GM21381 (cell line): Measurements from ENCODE around the gene MATN1.
"Not testable (repeated sequence)": the region's sequence is repeated elsewhere in the genome, so short reads cannot be mapped to it uniquely, and the experiment has no call there.

ENCODE experiments used
- ATAC-seq: cut with Tn5 transposase; IDR thresholded peaks from one replicate; pipeline ENCODE4 v1.9.1; 2021; ENCODE audit warnings: mild to moderate bottlenecking, moderate library complexity; ENCODE audit not compliant: unreplicated experiment

The MATN1 gene, protein sequence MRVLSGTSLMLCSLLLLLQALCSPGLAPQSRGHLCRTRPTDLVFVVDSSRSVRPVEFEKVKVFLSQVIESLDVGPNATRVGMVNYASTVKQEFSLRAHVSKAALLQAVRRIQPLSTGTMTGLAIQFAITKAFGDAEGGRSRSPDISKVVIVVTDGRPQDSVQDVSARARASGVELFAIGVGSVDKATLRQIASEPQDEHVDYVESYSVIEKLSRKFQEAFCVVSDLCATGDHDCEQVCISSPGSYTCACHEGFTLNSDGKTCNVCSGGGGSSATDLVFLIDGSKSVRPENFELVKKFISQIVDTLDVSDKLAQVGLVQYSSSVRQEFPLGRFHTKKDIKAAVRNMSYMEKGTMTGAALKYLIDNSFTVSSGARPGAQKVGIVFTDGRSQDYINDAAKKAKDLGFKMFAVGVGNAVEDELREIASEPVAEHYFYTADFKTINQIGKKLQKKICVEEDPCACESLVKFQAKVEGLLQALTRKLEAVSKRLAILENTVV

DNA sequence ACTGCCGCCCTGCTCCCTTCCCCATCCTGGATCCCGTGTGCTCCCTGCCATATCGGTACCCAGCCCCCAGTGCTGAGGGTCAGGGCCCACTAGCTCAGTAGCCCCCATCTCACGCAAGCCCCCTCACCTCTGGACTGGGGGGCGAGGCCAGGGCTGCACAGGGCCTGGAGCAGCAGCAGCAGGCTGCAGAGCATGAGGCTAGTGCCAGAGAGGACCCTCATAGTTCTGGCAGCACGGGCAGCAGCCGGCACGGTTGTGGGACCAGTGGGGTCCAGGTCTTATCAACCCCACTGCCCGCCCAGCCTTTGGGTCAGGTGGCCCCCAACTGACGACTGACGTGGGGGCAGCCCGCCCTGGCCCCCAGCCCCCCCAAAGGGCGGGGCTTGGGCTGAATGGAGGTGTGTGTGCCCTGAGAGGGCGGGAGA, at the start of gene MATN1:
Gene MATN1, minus strand, starts transcription at position 255 of the 425 bp plus-strand sequence. Its CDS starts 34 bp downstream, at position 221.
- no peak for ATAC-seq

DNA sequence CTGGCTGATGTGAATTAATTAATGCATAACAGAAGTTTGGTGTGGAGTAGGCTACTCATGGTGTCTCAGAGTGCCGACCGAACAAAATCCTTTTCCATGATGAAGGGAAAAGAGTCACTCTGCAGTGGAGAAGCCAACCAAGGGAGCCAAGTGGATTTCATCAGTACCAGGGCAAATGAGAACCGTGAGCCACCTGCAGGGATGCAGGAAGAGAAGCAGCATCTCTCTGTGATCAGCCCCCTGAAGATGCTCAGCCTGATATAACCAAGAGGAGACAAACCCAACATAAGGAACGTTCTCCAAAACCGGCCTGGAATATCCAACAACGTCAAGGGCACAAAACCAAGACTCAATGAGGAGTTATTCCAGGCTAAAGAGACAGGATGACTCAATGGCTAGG, 47.6 kb upstream of the MATN1 start:
- no peak for ATAC-seq

DNA sequence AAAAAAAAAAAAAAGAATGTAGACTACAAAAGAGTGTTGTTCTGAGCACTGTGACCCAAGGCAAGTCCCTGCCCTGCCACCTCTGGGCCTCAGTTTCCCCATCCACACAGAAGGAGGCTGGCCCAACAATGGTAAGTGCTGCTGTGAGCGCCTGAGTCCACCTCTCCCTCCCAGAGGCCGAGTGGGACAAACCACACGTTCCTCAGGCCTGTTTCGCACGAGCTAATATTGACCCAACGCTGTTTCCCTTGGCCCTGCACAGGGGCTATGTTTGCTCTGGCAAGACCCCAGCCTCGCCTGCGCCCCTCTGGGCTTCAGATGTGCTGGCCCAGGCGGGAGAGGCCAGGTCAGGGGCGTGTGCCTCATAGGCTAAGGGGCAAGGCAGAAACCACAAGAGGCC, 46.8 kb upstream of the MATN1 start:
- no peak for ATAC-seq

DNA sequence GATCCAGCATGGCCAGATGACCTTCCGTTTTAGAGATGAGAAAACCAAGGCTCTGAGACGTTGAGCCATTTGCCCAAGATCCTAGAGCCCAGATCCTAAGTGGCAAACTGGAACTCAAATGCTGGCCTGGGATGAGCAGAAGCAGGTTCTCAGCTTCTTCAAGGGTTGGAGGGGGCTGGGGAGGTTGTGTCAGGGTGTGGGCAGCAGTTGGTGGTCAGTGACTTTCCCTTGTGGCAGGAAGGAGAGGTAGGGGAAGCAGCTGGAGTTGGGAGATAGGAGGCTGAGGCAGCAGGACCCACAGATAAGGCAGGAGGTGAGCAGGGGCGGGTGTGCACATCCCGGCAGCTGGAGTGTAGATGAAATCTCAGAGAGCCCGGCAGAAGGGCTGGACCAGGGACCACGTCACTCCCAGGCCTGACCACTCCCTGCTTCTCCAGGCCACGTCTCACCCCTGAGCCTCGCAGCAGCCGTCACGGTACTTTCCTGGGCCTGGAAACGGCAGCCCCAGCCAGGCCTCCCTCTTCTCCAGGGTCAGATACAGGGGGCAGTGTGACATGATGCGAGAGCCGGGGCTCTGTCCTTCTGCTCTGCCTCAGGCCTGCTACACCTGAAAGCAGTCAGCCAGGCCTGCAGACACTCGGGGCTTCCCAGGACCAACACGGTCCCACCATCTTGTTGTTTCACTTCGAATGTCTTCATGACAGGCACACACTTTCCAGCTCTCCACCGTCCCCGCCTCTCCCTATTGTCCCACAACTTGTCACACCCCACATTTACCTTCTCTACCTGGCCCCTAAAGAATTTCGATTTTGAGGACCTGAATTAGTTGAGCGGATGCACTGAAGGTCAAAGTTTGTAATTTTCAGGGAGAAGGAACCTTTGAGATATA, 45.7 kb upstream of the MATN1 start:
- no peak for ATAC-seq

DNA sequence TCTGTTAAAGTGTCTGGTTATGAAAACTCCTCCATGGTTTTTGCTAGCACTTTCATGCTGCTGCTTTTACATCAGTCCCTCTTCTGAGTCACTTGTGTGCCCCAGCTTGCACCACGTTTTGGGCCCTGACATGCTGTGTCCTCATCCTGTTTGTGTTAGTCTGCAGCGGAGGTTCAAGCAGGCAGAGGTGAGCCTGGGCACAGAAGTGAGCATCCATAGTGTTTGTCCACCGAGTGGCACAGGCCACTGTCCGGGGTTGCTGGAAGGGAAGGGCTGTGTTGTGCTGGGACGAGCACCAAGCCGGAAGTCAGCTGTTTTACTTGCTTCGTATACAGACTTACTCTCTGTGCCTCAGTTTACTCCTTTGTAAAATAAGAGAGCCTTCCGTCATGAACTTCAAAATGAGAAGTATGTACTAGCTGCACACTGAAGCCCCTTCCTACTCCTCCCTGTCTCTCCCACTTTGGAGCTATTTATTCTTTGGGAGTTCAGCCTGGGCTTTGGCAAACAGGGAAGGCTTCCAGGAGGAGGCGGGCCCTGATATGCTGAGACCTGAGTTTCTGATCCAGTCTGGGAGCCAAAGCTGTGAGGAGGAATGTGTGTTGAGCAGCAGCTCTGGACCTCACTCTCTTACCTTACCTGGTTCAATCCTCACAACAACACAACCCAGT, 44.9 kb upstream of the MATN1 start:
- no peak for ATAC-seq

DNA sequence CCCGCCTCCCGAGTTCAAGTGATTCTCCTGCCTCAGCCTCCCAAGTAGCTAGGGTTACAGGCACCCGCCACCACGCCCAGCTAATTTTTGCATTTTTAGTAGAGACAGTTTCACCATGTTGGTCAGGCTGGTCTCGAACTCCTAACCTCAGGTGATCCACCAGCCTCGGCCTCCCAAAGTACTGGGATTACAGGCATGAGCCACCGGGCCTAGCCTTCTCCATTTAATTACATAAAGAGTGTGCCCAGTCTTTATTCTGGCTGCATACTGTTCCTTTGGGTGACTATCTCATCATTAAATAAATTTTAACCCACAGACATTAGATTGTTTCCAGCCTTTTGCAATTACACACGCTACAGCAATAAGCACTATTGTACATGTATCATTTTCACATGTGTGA, 43.6 kb upstream of the MATN1 start:
- not testable (repeated sequence) for ATAC-seq

DNA sequence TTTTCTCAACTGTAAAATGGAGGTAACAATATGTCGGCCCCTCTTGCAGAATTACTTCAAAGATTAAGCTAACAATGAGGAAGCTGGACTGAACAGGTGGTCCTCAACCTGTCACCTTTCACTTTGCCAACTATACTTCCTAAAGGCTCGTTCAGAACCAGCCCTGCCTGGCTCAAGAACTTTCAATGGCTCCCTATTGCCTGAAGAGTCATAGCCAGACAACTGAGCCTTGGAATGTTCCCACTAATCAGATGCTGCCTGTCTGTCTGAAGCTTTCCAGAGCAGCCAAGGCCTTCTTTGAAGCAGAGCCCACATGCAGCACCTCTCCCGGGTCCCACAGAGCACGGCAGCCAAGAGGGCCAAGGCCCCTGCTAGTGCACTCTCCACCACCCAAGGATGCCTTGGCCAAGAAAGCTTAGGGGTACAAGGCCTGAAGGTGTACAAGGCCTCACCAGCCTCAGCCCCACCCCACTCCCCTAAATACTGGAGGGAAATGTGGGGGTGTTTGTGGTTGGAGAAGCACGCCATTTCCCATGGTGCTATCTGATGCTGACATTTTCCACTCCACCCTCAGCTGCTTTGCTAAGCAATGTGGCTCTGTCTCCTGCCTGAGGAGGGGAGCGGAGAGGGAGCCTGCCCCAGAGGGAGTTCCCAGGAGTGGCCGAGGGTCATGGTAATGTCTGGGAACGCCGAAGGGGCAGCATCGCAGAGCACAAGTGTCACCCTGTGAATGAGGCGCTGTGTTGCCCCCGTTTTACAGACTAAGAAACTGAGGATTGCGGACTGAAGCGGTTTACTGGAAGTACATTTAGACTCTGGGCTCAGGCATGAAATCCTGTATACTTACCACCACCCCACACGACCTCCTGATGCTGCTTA, 42.4 kb upstream of the MATN1 start:
- ATAC-seq: no peak

DNA sequence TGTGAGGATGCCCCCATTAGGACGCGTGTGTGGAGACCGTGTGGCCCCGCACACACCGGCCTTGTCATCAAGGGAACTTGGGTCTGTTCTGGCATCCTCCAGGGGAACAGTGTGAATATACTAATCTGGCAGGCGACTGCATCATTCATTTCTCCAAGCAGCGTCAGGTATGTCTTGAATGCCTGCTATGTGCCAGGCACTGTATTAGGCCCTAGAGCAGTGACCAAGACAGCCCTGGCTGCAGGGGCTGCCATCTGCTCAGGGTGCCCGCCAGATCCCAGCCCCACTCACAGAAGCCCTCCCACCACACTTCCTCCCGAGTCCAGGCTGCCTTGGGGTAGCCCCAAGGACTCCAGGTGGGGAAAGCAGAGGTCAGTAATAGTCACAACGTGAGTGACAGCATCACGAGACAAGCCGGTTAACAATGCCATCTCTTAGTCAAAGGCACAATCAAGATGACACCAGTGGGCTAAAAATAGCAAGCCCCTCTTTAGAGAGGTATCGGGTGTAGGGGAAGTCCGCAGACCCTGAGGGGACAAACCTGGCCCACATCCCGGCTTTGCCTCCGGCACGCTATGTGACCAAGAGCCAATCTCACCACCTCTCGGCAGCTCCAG, 41.7 kb upstream of the MATN1 start:
- ATAC-seq: no peak

DNA sequence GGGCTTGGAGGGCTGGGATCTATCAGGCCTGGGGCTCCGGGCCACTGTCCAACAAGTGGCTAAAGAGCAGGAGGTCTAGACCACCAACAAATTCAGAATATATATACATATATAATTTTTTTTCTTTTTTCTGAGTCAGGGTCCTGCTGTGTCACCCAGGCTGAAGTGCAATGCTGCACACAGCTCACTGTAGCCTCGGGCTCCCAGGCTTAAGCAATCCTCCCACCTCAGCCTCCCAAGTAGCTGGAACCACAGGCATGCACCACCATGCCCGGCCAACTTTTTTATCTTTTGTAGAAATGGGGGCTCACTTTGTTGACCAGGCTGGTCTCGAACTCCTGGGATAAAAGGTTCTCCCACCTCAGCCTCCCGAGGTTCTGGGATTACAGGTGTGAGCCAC, 41.0 kb upstream of the MATN1 start:
- no peak for ATAC-seq

DNA sequence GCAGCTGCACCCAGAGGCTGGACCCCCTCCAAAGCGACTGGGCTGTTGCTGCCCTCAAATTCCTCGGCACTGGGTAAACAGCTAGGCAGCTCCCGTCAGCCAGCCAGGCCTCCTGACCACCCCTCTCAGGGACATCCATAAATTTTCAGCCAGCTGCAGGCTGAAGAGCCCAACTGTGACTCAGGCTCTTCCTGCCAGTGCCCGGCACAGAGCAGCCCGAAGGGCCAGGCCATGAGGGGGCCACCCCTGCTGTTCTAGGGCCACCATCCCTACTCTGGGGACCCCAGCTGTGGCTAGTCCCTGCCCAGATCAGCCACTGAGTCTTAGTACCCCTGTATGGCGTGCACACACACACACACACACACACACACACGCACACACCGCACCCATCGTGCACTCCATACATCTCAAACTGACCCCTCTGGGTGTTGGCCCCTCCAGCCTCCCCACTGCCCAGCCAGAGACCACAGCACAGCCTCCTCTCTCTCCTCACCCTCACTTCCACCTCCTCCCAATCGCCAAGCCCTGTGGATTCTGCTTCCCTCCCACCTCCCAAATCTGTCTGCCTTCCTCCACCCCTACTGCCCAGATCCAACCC, 40.4 kb upstream of the MATN1 start:
- no peak for ATAC-seq

DNA sequence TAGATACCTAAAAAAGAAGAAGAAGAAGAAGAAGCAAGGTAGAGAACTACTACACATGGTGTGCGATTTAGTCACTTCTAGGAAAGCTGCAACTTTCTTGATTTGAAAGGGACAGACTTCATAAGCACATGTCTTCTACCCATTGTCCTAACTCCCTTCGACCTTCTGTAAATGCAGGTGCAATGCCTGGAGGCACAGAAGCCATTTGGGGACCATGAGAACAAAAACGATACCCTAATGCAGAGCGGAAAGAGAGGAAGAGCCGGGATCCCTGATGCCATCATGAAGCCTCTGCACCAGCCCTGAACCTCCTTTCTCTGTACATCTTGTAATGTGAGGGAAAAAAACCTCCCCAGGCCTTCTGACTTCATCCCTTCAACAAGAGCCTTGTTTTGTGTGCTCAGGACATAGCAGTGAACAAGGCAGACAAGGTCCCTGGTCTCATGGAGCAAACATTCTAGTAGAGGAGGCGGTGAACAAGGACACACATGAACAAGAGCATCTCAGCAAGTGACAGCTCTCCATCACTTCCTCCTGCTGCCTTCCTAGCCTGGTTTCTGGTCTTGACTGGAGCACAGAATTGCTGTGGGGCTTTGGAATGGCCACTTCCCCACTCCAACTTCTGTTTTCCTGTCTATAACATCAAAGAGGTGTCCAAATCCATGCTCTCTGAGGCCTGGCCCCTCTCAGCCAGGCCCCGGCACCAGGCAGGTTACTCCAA, 39.7 kb upstream of the MATN1 start:
- ATAC-seq: no peak

DNA sequence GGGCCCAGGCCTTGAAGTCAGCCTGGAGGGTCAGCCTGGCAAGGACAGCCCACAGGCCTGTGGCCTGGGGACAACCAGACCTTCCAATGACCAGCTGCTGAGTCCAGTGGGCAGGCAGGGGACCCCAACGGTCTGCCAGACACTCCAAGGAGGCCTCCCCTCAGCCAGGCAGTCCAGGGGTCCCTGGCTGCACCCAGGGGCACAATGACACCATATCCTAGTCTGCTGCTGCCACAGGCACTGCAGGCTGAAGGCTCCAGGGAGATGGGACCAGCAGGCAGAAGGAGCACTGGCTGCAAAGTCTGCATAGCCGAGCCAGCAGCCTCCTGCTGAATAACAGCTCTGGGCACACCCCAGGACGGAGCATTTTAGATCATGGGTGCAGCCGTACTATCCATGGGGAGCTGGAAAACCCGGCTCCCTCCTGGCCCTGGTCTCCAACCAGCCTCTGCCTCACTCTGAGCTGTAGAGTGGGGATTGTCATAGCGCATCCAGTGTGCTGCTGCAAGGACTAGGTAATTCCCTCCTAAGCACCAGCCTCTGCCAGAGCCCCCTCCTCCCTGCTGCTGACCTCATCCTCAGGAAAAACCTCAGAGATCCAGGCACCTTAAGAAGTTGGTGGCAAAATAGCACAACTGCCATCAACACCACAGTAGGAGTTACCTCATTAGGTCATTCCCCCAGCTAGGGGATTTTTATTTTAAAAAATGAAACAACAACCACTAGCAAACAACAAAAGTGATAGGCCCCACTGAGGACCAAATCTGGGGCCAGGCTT, 39.0 kb upstream of the MATN1 start:
- ATAC-seq: no peak

DNA sequence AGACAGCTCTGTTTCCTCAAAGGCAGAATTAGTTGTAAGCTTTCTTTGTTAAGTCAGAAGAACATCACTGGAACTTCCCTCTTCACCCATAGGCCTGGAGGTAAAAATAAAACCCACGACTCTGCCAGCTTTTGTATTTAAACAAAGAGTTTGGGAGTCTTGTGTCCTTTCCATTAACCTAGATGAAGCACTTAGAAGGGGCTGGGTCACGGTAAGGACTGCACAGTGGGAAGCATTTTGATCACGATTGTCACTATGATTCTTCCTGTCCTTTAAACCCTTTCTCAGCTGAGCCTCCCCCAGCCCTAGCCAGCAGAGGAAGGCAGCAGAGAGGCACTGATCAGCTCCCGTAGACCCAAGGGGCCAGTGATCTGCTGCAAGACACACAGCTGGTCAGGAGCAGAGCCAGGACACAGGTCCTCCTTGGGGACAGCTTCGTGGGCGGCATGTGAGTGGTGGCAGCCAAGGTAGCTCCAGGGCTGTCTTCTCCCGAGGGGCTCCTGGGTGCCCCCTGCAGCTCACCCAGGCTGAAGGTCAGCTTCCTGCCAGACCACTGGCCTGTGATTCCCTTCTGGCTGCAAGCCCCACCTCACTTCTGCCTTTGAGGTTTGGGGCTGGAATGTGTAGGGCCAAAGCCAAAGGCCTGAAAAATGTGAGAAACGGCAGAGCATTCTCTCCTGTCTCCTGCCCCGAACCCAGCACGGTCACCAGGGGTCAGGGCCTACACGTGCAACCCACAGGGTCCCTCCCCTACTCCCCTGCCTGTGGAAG, 38.2 kb upstream of the MATN1 start:
- no peak for ATAC-seq

DNA sequence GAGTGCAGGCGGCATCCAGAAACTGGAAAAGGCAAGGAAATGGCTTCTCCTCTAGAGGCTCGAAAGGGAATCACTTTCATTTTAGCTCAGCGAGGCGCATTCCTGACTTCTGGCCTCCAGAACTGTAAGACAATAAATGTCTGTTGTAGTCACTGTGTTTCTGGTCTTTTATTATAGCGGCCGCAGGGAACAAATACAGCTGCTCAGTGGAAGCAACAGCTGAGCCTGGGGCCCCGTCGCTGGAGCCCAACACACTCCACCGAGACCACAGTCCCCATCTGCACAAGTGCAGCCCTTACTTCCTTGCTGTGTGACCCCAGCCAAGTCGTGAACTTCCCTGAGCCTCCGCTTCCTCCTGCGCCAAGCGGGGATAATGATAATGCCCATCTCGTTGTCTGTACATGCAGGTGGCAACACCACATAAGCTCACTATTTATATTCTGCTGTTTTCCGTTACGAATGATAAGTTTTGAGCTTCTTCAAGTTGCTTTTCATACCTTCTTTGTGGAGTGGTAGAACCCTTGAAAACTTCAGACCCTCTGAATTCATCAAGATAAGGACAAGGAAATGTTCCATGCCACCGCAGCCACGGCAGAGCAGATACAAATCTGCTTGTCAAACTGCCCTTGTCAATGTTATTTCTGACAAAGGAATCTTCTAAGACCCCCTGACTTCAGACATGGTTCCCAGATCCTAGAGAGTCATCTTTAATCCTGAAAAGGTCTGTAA, 37.4 kb upstream of the MATN1 start:
- ATAC-seq: no peak

DNA sequence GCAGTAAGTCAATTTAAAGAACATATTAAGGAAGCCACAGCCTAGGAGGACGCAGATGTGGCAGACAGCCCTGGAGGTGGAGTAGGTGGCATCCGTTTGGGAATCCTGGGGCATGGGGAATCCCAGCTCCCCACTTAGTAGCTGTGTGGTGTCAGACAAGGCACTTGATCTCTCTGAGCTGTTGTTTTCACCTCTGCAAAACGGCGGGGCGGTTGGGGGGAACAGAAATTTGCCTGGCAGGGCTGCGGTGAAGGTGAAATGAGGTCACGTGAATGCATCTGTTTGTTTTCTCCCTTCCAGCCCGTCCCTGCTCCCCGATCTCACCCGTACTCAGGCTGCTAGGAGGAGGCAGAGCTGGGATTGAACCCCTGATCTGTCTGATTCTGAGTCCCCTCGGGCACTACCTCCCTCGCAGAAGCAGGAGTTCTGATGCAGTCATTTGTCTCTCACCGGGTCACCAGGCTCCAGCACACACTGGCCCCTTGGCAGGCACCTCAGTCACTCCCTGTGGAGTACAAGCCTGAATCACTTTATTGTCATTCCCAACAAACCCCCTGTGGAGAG, 36.4 kb upstream of the MATN1 start:
- ATAC-seq: no peak

DNA sequence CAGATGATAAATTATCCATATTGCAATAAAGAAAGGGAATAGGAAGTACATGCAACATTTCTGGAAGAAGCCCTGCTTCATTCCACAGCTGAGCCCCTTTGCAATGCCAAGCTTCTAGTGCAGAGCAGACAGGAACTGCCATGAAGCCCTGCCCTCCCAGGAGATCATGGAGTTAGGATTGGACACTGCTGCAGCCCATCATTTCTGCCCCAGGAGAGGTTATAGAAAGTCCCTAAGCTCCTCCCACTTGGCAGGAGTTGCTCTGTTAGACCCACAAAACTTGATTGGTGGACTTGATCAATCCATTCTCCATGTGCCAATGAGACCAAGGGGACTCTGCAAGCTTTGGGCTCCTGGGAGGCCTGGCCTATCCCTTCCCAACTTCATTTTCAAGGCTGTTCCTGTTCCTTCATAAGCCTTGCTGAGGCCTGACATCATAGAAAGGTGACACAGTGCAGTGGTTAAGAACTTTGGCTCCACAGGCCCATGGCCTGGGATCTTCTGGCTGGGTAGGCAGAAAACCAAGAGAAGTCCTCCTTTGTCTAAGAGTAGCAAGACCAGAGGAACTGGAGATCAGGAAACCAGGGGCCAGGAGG, 35.5 kb upstream of the MATN1 start:
- ATAC-seq: no peak
